NT2/D1 (cell line): ENCODE results near the gene TMEM198.

Experiments
- YY1 ChIP-seq: IDR thresholded peaks from 2 replicates; pipeline ENCODE4 v1.6.1; 2011; ENCODE audit not compliant: insufficient read length, insufficient read depth
- ZNF274 ChIP-seq: IDR thresholded peaks from 2 replicates; pipeline ENCODE4 v1.6.1; 2011; ENCODE audit warnings: mild to moderate bottlenecking, low read depth, low read length

- TF ChIP-seq YY1 (no peak), ZNF274 (no peak)
These were observed 27.7 kb downstream of the TMEM198 start, which contains the start of gene OBSL1 for GRCh38 chr2:219571311-219572236.
